Kidney (tissue), 14 donors: Measurements from ENCODE around the gene TUBGCP5. TPM values are rescaled to one million over a fixed set of nuclear protein-coding genes. Genes with fewer than 3 reads are reported as not detected.

Source experiments
- DNase-seq, 5 donors: peaks; one replicate each; pipeline ENCODE4 v3.0.0-alpha.2; 2013 to 2020
- FAIRE-seq: peaks from 2 replicates; lab custom pipeline; 2012; peaks lifted over from hg19 to GRCh38; lab: Jason Lieb, UNC
- H3K27ac ChIP-seq, 2 donors: one replicate each; pipeline ENCODE4 v1.7.0; 2013; ENCODE audit warnings: low read depth in 2 of 2, low read length in 2 of 2, inconsistent platforms in 1 of 2
- H3K27me3 ChIP-seq: one replicate; pipeline ENCODE4 v1.7.1; 2013; ENCODE audit warnings: low read length, inconsistent platforms; ENCODE audit not compliant: control insufficient read depth, insufficient read depth
- H3K36me3 ChIP-seq, 3 donors: one replicate each; pipeline versions ENCODE4 v1.7.0 to v1.7.1; 2013; ENCODE audit warnings: low read length in 3 of 3, control low read depth in 1 of 3, inconsistent platforms in 1 of 3; ENCODE audit not compliant: insufficient read depth in 3 of 3, control insufficient read depth in 2 of 3
- H3K4me1 ChIP-seq, 3 donors: one replicate each; pipeline versions ENCODE4 v1.7.0 to v1.7.1; 2013; ENCODE audit warnings: low read length in 3 of 3, inconsistent platforms in 1 of 3, low read depth in 1 of 3; ENCODE audit not compliant: control insufficient read depth in 2 of 3, insufficient read depth in 2 of 3
- H3K4me3 ChIP-seq, 3 donors: one replicate each; pipeline versions ENCODE4 v1.7.0 to v1.8.1; 2013; ENCODE audit warnings: low read length in 3 of 3, control low read depth in 1 of 3, inconsistent platforms in 1 of 3
- H3K9ac ChIP-seq, 3 donors: one replicate each; pipeline versions ENCODE4 v1.7.0 to v1.7.1; 2013; ENCODE audit warnings: low read length in 3 of 3, control low read depth in 1 of 3, inconsistent platforms in 1 of 3
- H3K9me3 ChIP-seq, 3 donors: one replicate each; pipeline versions ENCODE4 v1.7.0 to v1.7.1; 2013; ENCODE audit warnings: low read length in 3 of 3, control low read depth in 1 of 3, inconsistent platforms in 1 of 3; ENCODE audit not compliant: control insufficient read depth in 2 of 3, insufficient read depth in 1 of 3
- intact Hi-C: fragments of 100-400 bp; cut with DNase I; formaldehyde crosslinking; loops from one replicate; pipeline ENCODE4 v1.11.1; 2022
- polyA plus RNA-seq: library from polyadenylated mRNA; stranded (reverse); fragments of 350-450 nt; fragmentation: Illumina TruSeq; extraction: RNeasy Lipid Tissue Mini Kit (QIAGEN cat#74804); gene quantifications from one replicate; pipeline ENCODE4 v1.2.3, GENCODE V29; 2014; ENCODE audit warnings: low read depth, low replicate concordance; ENCODE audit not compliant: insufficient read depth
- total RNA-seq: library from RNA; stranded (reverse); fragmentation: NEBNext Ultra II Directional; extraction: Animal tissue kit (Norgen Biotek cat#: 25700); gene quantifications from one replicate; pipeline ENCODE4 v1.2.1, GENCODE V29; 2021
- TF ChIP-seq, protein P1 (sequence below): IDR thresholded peaks from 3 replicates; pipeline ENCODE4 v1.5.1; 2012; ENCODE audit warnings: mild to moderate bottlenecking, moderate library complexity, borderline replicate concordance; ENCODE audit not compliant: insufficient read depth; ENCODE audit errors: extremely low read depth
- donor health status: control.
- donor health status: control.
- donor health status: control.
- donor health status: control.
- donor health status: control.
- donor health status: DM: yes; HTN: yes; CAD: no.
- donor health status: Normal renal cell carcinoma (clear cell type).

Gene TUBGCP5
- total and polyA plus RNA-seq, 2 donors from 2014 or later, result 4.7 to 19.1 TPM

- no peaks in the 10 kb centered on the region for H3K4me1 ChIP-seq
- TF ChIP-seq, protein P1, sequence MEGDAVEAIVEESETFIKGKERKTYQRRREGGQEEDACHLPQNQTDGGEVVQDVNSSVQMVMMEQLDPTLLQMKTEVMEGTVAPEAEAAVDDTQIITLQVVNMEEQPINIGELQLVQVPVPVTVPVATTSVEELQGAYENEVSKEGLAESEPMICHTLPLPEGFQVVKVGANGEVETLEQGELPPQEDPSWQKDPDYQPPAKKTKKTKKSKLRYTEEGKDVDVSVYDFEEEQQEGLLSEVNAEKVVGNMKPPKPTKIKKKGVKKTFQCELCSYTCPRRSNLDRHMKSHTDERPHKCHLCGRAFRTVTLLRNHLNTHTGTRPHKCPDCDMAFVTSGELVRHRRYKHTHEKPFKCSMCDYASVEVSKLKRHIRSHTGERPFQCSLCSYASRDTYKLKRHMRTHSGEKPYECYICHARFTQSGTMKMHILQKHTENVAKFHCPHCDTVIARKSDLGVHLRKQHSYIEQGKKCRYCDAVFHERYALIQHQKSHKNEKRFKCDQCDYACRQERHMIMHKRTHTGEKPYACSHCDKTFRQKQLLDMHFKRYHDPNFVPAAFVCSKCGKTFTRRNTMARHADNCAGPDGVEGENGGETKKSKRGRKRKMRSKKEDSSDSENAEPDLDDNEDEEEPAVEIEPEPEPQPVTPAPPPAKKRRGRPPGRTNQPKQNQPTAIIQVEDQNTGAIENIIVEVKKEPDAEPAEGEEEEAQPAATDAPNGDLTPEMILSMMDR, result no peak
- no peaks in the 10 kb centered on the region for H3K27me3 ChIP-seq
- peaks cover 9 to 51% (median 26%) of the 10 kb centered on the region in 3 donors for H3K36me3 ChIP-seq
- no peak overlapping the region for H3K27ac ChIP-seq
- FAIRE-seq (no peak), DNase-seq (no peak)
- no peaks in the 10 kb centered on the region for H3K9me3 ChIP-seq
- intact Hi-C loops, result no loop called here
- no peak overlapping the region for H3K9ac ChIP-seq
- H3K4me3 ChIP-seq, result no peak overlapping the region
Observed at GRCh38 chr15:23003736-23004135, 35.6 kb downstream of the TUBGCP5 start.

DNA sequence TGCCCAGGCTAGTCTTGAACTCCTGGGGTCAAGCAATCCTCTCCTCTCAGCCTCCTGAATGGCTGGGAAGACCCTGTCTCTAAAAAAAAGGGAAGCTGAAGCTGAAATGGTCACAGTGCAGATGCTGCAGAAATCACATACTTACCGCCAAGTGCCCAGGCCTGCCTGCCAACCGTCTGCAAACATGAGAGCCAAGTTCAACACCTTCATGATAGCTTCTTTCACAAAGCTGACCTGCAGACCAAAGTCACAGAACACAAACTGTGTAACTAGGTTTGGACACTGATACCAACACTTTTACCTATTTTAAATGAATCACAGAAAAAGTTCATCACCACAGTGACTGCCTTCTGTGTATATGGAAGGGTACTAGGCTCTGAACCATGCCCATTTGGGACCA is 36.4 kb downstream of the TUBGCP5 start:
- H3K9ac ChIP-seq, result no peak overlapping the region
- intact Hi-C loops, result no loop called here
- no peak for DNase-seq
- H3K27ac ChIP-seq, result no peak overlapping the region
- H3K4me1 ChIP-seq, result no peaks in the 10 kb centered on the region
- TF ChIP-seq, protein P1, result no peak
- no peaks in the 10 kb centered on the region for H3K27me3 ChIP-seq
- FAIRE-seq, result no peak
- H3K36me3 ChIP-seq, result peaks cover 6 to 50% (median 28%) of the 10 kb centered on the region in 3 donors
- H3K4me3 ChIP-seq, result no peak overlapping the region
- H3K9me3 ChIP-seq, result no peaks in the 10 kb centered on the region

DNA sequence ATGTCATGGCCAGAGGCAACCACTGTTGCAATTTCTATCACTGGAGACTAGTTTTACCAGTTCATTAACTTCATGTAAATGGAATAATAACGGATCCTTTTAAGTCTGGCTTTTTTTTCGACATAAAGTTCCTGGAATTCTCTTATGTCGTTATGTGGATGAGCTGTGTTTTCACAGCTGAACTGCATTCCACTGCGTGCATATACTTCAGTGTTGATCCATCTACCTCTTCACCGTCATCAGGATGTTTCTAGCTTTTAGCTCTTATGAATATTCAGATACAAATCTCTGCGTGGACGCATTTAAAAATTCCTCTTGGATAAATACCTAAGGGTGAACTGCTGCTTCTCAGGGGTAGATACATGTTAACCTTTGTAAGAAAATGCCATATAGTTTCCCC is 43.6 kb downstream of the TUBGCP5 start:
- Histone ChIP-seq H3K4me3 (no peak overlapping the region), H3K9ac (no peak overlapping the region), H3K27me3 (no peaks in the 10 kb centered on the region), H3K4me1 (no peaks in the 10 kb centered on the region), H3K9me3 (no peaks in the 10 kb centered on the region), H3K36me3 (peaks cover 3 to 17% (median 7%) of the 10 kb centered on the region in 3 donors), H3K27ac (no peak overlapping the region)
- no peak for FAIRE-seq
- DNase-seq, result no peak
- intact Hi-C loops, result no loop called here
- TF ChIP-seq, protein P1, result no peak

DNA sequence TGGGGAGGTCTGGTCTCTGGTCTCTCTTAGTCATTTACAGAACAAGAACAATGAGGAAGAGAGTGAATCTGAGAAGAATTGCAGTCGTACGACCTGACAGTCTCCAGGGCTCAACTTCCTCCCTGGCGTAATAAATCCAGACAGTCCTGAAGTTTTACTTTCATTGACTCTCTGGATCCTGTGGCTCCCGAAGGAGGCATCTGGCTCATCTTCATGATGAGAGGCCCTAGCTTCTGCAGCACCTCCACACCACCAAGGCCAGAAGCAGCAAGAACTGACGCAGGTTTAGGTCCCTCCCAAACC is 47.4 kb downstream of the TUBGCP5 start:
- Histone ChIP-seq H3K9me3 (no peaks in the 10 kb centered on the region), H3K4me1 (no peaks in the 10 kb centered on the region), H3K27ac (no peak overlapping the region), H3K4me3 (no peak overlapping the region), H3K36me3 (peaks cover 0 to 8% (median 2%) of the 10 kb centered on the region in 3 donors), H3K9ac (no peak overlapping the region), H3K27me3 (no peaks in the 10 kb centered on the region)
- intact Hi-C loops, result no loop called here
- DNase-seq (no peak), FAIRE-seq (no peak)
- TF ChIP-seq, protein P1, result no peak
